ENCODE measurements around the gene MCUB. TPM values are rescaled to one million over a fixed set of nuclear protein-coding genes. Genes with fewer than 3 reads are reported as not detected.
"Not testable (repeated sequence)": the region's sequence is repeated elsewhere in the genome, so short reads cannot be mapped to it uniquely, and the experiment has no call there.

Gene MCUB
- total and polyA plus RNA-seq, 4 donors = 1.3 to 4.9 (median 1.9) TPM

GRCh38 chr4:109576462-109576861 is 16.4 kb downstream of the MCUB start:
- DNase-seq (ENCODE audit: low spot score) = no peak

GRCh38 chr4:109578846-109579245 is 18.8 kb downstream of the MCUB start:
- no peak overlapping the region for H3K4me3 ChIP-seq (ENCODE audit: low read depth in 1 of 3, low read length in 3 of 3)
- 85% methylated on average over 3 of the region's 3 CpGs for WGBS

More at GRCh38 chr4:109576462-109576861, 16.4 kb downstream of the MCUB start:
- WGBS = 82% methylated on average over 2 of the region's 2 CpGs
- Histone ChIP-seq H3K27me3 (ENCODE audit: control insufficient read depth in 4 of 4, insufficient read depth in 4 of 4, low read length in 3 of 4) (no peaks in the 10 kb centered on the region), H3K9ac (ENCODE audit: low read depth in 1 of 2, low read length in 2 of 2) (no peak overlapping the region), H3K36me3 (ENCODE audit: control insufficient read depth in 4 of 4, insufficient read depth in 3 of 4, low read depth in 1 of 4, low read length in 3 of 4) (no peaks in the 10 kb centered on the region), H3K4me1 (ENCODE audit: control insufficient read depth in 4 of 4, insufficient read depth in 4 of 4, low read length in 3 of 4) (no peaks in the 10 kb centered on the region), H3K27ac (ENCODE audit: low read depth in 1 of 2, low read length in 2 of 2) (no peak overlapping the region), H3K4me3 (ENCODE audit: low read depth in 1 of 3, low read length in 3 of 3) (no peak overlapping the region), H3K9me3 (ENCODE audit: control insufficient read depth in 4 of 4, low read length in 3 of 4) (peaks cover 0 to 1% (median 0%) of the 10 kb centered on the region in 4 donors)
- no peak for TF ChIP-seq HNF4G (IDR thresholded peaks at IDR 0.05)

GRCh38 chr4:109579997-109580396 is 20.0 kb downstream of the MCUB start:
- H3K4me3 ChIP-seq (ENCODE audit: low read depth in 1 of 3, low read length in 3 of 3); H3K36me3 ChIP-seq (ENCODE audit: control insufficient read depth in 4 of 4, insufficient read depth in 3 of 4, low read depth in 1 of 4, low read length in 3 of 4); H3K4me1 ChIP-seq (ENCODE audit: control insufficient read depth in 4 of 4, insufficient read depth in 4 of 4, low read length in 3 of 4); DNase-seq (ENCODE audit: low spot score); H3K27me3 ChIP-seq (ENCODE audit: control insufficient read depth in 4 of 4, insufficient read depth in 4 of 4, low read length in 3 of 4); H3K27ac ChIP-seq (ENCODE audit: low read depth in 1 of 2, low read length in 2 of 2); H3K9me3 ChIP-seq (ENCODE audit: control insufficient read depth in 4 of 4, low read length in 3 of 4); H3K9ac ChIP-seq (ENCODE audit: low read depth in 1 of 2, low read length in 2 of 2): not testable (repeated sequence)
- 95% methylated on average over 5 of the region's 5 CpGs for WGBS

More at GRCh38 chr4:109578846-109579245, 18.8 kb downstream of the MCUB start:
- Histone ChIP-seq H3K9me3 (ENCODE audit: control insufficient read depth in 4 of 4, low read length in 3 of 4) (no peaks in the 10 kb centered on the region), H3K4me1 (ENCODE audit: control insufficient read depth in 4 of 4, insufficient read depth in 4 of 4, low read length in 3 of 4) (no peaks in the 10 kb centered on the region), H3K27ac (ENCODE audit: low read depth in 1 of 2, low read length in 2 of 2) (no peak overlapping the region), H3K9ac (ENCODE audit: low read depth in 1 of 2, low read length in 2 of 2) (no peak overlapping the region), H3K27me3 (ENCODE audit: control insufficient read depth in 4 of 4, insufficient read depth in 4 of 4, low read length in 3 of 4) (no peaks in the 10 kb centered on the region), H3K36me3 (ENCODE audit: control insufficient read depth in 4 of 4, insufficient read depth in 3 of 4, low read depth in 1 of 4, low read length in 3 of 4) (no peaks in the 10 kb centered on the region)
- no peak for DNase-seq (ENCODE audit: low spot score)
- no peak for TF ChIP-seq SP1 (IDR thresholded peaks at IDR 0.05)
- TF ChIP-seq FOXA2 (IDR thresholded peaks at IDR 0.05) = no peak
- TF ChIP-seq GABPA (IDR thresholded peaks at IDR 0.05 in 1 of 2, conservative IDR thresholded peaks at IDR 0.05 in 1 of 2) = no peak
- no peak for TF ChIP-seq ATF3 (IDR thresholded peaks at IDR 0.05)
- no peak for TF ChIP-seq CTCF (IDR thresholded peaks at IDR 0.05; ENCODE audit: low read depth, low read length, missing input control)
- no peak for TF ChIP-seq RAD21 (IDR thresholded peaks at IDR 0.05)
- TF ChIP-seq REST (IDR thresholded peaks at IDR 0.05) = no peak
- no peak for TF ChIP-seq NR2F2 (IDR thresholded peaks at IDR 0.05)
